Activated T-helper 1 cell treated with Interleukin-2 at 50 U/mL for 16 hours (primary cell): ENCODE results near the gene CCDC171.
"Not testable (repeated sequence)": the region's sequence is repeated elsewhere in the genome, so short reads cannot be mapped to it uniquely, and the experiment has no call there.

Experiments
- DNase-seq: peaks from one replicate; pipeline ENCODE4 v3.0.0-alpha.2; 2020; ENCODE audit warnings: low read depth

The CCDC171 gene

DNA sequence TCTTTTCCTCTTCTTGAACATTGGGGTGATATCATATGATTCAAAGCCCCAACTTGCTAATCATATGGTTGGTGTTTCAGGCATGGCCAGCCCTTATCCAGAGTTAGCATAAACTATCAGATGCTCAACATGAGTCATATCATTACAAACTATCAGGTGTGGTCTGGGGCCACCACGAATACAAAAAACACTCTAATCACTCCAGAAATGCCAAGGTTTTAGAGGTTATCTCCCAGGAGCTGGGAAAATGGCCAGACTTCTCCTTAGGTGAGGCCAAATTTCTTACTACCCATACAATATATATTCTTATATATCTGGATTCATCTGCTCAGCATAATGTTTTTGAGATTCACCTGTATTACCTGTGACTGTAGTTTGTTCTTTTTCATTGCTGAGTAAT, 210.5 kb downstream of the CCDC171 start:
- DNase-seq = no peak

DNA sequence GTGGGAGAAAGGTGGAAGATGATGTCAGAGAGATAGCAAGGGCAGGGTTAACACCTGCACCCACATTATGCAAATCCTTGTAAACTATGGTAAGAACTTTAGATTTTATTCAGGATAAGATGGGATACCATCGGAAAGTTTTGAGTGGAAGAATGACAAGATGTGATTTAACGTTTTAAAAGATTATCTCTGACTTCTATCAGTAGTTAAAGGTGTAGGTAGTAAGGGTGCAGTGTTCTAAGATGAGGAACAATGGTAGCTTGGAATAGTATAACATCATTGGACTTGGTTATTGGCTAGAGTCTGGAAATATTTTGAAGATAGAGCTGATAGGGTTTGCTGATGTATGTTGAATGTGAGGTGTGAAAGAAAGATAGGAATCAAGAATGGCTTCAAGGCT, 211.3 kb downstream of the CCDC171 start:
- no peak for DNase-seq

DNA sequence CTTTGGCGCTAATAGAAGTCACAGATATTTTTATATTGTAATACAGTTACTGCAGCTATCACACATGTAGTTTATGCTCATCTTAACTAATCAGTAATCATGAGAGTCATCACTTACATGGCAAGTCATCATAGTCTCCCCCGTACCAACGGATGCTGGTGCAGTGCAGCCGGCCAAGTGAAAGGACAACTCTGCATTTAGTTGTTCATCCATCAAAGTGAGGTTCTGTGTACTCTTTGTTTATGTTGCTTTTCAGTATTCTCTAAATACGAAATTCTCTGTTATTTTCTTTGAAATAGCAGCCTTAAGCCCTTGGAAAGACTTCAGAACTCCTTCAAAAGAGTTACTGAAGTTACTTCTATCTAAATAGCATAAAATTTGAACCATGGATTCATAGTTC, 216.7 kb downstream of the CCDC171 start:
- DNase-seq = no peak

DNA sequence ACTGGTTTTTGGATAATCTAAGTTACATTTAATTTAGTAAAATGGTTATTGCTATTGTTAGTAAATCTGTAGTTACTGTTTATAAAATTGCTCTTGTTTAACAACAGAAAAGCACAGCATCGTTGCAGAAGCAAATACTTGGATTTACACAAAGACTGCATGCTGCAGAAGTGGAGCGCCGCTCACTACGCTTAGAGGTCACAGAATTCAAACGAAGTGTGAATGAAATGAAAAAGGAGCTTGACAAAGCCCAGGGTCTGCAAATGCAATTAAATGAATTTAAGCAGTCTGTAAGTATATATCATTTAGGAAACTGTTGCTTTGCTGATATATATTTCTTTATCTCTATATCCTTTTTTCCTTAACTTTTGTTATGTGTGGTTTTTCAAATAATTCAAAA, 226.0 kb downstream of the CCDC171 start:
- DNase-seq = no peak

DNA sequence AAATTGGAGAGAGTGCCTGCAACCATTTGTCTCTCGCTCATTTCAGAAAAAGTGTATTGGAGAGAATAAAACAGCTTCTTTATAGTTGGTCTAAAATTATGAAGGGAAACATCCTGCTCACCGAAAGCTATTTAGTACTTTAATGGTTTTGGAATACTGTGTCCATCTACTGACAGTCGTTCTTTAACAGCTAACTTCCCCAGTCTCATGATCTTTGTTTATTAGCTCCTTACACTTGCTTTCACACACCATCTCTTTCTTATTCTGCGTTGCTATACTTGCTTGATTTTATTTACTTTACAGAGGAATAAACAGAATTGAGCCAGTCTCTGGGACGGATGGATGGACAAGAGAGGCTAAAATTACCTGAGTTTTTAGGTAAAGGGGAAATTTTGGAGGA, 229.3 kb downstream of the CCDC171 start:
- no peak for DNase-seq

DNA sequence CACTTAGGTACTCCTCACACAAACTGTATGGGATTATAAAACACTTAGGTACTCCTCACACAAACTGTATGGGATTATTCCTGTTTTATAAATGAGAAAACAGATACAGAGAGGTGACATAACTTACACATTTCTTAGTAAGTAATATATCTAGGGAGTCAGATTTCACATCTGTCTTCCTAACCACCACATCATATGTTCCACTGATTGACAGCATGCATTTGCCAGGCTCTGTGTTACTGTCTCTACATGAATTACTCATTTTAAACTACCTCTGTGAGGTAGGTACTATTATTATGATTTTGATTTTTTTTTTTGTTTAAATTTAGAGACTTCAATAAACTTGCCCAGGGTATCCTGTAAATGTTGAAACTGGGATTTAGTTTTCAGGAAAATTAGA, 232.7 kb downstream of the CCDC171 start:
- no peak for DNase-seq

DNA sequence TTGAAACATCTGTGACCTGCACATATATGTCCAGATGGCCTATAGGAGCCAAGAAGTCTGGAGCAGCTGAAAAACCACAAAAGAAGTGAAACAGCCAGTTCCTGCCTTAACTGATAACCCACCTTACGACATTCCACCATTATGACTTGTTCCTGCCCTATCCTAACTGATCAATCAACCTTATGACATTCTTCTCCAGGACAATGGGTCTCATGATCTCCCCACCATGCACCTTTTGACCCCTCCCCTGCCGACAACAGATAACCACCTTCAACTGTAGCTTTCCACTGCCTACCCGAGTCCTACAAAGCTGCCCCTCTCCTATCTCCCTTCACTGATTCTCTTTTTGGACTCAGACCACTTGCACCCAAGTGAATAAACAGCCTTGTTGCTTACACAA, 233.8 kb downstream of the CCDC171 start:
- DNase-seq = no peak

DNA sequence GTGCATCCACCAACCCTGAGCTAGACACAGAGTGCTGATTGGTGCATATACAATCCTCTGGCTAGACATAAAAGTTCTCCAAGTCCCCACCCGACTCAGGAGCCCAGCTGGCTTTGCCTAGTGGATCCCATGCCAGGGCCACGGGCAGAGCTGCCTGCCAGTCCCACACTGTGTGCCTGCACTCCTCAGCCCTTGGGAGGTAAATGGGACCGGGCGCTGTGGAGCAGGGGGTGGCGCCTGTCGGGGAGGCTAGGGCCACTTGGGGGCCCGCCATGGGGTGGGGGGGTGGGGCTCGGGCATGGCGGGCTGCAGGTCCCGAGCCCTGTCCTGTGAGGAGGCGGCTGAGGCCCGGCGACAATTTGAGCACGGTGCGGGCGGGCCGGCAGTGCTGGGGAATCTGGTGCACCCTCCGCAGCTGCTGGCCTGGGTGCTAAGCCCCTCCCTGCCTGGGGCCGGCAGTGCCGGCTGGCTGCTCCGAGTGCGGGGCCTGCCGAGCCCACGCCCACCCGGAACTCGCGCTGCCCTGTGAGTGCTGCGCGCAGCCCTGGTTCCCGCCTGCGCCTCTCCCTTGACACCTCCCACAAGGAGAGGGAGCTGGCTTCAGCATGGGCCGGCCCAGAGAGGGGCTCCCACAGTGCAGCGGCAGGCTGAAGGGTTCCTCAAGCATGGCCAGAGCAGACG, 257.5 kb downstream of the CCDC171 start:
- not testable (repeated sequence) for DNase-seq

DNA sequence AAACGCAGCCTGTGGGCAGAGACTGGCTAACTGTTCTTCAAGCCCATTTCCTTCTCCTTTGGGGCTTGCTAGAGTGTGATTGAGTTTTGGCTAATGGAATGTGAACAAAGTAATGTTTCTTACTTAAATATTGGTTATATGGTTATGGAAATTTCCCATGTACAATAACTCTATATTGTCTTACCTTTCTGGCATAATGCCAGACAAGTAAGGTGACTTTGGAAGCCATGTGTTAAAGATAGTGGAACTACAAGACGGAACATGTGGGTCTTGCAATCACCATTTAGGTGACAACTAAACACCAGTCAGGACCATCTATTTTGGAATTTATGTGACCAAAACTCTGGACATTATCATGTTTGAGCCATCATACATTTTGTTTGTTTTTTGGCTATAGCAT, 260.2 kb downstream of the CCDC171 start:
- DNase-seq = no peak

DNA sequence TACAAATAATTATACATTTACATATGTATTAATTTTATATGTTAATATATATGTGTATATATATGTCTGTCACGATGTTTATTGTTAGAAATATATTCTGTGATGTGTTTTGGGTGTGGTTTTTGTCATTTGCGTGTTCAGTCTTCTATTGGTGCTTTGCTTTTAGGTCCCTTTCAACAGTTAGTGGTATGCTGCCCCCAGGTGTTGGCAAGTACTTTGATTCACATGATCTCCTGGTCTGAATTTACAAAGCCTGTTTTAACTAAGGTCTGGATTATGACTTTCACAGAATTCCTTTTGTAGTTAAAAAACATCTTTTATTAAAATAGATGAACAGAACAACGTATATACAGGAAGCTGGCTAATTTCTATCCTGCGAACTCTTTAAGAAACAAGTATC, 271.5 kb downstream of the CCDC171 start:
- DNase-seq = no peak

DNA sequence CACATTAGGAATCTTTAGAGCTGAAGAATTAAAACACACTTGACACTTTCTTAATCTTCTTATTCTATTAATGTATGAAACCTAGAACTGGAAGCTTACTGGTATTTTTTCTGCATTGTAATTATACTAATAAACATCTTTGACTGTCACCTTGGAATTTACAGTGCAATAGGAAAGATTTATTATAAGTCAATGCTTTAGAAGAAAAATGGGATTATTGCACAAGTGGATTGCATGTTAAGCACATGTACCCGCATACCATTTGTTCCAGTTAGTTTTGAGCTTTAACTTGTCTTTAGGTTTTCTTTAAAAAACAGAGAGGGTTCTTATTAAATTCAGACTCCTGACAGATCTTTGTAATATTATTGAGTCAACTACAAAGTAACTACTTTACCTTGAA, 278.5 kb downstream of the CCDC171 start:
- no peak for DNase-seq

DNA sequence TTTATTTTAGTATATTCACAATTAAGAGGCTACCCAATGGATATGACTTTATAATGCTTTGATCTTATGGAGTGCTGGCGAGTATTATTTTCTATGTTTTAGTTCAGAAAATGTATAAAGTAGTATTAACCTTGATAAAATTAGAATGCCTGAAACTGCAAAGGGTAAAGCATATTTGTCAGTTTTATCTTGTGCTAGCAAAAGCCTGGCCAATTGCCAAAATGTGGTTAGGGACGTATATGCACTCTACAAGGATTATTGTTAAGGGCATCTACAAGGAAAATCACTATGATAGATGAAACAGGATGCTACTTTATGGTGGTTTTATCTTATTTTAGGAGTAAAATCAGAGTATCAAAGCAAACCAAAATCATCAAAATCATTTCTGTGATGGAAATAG, 281.7 kb downstream of the CCDC171 start:
- no peak for DNase-seq

DNA sequence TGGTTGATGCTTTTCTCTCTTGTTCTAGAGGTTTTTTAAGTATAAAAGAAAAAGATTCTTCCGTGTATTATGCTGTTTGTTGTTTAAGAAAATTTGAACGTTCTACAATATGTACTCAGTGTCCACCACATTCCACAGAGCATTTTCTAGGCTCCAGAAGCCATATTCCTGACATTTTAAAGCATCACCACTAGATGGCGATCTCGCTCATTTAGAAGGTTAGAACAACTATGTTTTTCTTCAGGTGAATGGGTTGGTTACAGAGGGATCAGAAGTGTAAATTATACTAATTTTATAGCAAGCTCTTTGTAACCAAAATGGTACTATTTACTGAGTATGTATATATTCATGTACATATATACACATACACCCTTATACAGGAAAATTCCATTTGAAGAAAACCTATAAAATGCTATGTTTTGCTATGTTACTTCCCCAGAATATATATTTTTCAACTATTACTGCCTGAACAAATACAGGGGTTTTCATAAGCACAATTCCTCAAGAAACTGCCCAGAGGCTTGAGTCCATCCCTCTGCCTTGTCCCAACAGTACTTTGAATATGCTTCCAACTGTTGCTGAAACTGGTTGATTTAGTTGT, 284.3 kb downstream of the CCDC171 start:
- no peak for DNase-seq

DNA sequence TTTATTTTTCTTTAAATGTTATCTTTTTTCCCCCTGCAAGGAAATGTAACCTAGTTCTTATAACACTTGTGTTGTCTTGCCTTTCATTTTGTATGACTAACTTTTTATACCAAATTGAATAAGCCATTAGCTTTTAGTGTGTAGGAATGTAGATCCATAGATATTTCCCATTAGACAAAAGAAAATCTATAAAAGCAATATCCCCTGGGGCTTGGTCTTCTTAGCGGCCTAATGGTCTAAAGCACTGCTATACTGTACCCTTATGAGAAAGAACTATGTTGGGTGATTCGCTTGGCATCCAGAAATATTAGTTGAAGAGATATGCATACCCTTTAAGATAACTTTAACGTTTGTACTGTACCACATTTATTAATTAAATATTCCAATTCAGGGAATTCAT, 289.2 kb downstream of the CCDC171 start:
- no peak for DNase-seq

DNA sequence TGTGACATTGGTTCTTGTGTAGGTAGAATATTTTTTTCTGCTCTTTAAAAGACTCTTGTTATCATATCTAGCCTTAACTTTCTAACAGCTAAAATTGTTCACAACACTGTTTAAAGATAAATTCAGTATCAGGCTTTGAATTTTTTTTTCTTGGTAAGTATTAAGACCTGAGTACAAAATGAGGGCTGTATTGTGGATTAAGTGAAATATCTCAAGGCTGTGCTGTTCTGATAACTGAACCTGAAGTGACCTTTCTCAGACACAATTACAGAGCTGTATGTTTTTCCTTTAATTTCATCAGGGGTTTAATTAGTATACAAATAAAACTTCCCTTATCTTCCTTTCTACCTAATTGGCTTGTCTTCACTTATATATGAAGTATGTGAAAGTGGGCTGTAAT, 290.5 kb downstream of the CCDC171 start:
- DNase-seq = no peak

DNA sequence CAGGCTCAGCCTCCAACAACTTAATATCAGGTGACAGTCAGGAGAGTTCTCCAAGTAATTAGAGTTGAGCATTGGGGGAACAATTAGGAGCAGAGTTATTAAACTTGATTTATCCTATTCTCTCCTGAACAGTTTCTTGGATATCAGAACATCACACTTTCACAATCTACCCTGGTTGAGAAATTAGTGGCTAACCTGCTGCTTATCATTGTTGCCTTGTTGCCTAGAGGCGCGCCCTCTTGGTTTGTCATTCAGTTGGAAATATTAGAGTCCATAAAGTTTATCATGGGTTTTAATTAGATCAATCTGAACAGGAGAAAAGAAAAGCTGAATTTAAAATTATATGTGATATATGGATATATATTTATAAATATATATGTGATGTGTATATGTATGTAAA, 291.1 kb downstream of the CCDC171 start:
- DNase-seq = no peak

DNA sequence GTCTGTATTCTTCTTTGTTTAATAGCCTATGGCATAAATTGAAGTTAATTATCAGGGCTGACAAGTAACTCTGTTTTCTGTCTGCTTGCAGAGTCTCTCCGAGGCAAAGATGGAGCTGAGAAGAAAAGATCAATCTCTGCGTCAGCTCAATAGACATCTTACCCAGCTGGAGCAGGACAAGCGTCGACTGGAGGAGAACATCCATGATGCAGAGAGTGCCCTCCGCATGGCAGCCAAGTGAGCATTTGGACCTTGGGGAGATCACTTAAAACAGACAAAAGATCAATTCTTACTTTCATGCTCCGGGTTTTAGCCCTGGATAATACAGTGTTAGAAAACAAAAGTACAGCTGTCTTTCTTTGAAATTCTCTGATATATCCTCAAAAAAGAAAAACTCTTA, 293.8 kb downstream of the CCDC171 start:
- DNase-seq = no peak

DNA sequence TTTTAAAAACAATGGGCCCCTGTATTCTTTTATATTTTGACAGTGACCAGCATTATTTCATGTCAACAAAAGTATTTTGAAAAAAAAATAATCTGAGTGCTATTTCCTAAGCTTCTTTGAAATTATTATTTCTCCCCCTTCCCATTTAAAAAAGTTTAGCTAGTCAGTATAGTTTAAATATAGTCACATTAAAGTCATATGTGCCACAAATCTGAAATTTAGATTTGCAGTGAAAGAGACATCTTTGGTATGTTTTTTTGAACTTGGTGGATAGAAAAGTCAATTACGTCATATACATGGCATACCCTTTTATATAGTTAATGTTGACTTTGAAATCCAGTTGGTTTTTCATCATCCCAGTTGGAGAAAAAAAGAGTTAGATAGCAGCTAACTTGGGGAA, 297.0 kb downstream of the CCDC171 start:
- no peak for DNase-seq

DNA sequence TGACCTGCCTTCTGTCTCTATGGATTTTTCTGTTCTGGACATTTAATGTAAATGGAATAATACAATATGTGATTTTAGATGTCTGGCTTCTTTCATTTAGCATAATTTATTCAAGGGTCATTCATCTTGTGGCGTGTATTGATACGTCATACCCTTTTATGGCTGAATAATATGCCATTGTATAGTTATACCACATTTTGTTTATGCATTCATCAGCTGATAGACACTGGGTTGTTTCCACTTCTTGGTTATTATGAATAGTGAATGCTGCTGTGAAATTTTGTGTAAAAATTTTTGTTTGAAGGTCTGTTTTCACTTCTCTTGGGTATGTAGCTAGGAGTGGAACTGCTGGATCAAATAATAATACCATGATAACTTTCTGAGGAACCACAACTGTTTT, 298.9 kb downstream of the CCDC171 start:
- no peak for DNase-seq

DNA sequence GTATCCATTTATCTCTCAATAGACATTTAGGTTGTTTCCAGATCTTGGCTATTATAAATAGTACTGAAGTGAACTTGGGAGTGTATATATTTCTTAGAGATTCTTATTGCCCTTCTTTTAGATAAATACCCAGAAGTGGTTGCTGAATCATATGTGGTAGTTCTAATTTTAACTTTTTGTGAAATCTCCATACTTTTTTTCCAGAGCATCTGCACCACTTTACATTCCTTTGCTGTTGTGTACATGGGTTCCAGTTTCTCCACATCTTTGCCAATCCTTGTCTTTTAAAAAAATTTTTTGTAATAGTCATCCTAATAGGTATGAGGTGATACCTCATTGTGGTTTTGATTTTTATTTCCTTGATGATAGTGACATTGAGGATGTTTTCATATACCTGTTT, 303.7 kb downstream of the CCDC171 start:
- DNase-seq = no peak

DNA sequence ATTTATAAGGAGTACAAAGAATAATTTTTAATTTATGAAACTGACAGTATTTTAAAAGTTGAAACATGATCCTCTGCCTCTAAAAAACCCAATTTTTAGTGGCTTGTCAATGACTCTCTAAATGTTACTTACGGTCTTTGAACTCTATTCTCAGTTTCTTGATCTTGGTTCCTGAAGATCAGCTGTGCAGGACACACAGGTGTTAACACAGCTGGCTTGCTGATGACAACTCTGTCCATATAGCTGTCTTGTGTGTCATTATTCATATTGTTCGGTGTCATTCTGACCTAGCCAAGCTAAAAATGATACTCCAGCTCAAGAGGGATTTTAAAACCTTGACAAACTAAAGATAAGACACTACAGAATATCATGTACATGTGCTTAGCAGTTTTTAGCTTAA, 314.5 kb downstream of the CCDC171 start:
- DNase-seq = no peak

DNA sequence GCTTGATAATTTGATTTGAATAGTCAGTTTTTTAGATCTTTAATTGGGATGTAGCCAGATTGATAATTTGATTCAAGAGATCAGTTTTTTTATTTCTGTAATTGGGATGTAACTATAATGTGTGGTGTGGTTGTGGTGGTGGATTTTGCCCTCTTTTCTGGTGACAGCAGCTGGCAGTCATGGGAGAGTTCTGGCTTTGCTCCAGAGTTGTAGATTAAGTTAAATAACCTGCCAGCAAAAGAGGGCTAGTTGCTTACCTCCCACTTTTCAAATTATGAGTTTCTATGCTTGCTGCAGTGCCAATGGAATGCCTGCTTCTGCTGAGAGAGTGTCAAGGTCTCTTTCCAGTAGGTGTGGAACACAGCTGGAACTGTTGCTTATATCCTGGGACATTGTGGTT, 315.1 kb downstream of the CCDC171 start:
- no peak for DNase-seq

DNA sequence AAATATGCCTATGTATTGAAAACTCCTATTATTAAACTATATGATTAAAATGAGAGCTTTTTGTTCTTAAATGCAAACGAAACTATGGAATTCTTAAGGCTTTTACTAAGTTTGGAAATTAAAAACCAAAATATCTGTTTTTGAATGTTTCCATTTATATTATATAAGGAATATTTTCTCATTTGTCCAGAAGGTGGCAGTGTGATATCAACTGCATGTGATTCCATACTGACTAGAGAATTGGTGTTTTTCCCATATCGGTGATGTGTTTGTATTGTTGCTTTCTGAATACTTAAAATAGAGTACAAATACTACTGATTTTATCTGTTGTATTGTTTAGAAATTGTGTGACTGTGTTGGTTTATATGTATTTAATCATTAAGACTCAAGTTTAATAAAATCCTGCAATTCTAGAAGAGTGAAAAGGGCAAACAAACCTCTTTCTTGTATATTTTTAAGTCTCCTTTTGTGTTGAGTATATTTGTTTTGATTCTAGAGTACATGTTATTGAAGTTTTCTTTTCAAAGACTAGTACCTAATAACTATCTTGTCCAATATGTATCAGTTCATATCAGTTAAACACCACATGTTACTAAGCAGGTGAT, 320.8 kb downstream of the CCDC171 start:
- DNase-seq = no peak

DNA sequence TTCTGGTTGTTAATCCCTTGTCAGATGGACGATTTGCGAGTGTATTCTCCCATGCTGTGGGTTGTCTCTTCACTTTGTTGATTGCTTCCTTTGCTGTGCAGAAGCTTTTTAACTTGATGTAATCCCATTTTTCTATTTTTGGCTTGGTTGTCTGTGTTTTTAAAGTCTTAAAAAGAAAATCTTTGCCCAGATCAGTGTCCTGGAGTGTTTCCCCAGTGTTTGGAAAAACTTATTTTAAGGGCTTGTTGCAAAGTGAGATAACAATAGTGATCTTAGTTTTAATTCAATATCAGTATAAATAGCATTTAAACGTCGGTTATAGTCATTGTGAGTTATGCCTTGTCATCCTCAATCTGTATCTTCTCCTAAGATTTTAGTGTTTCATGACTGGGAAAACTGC, 329.5 kb downstream of the CCDC171 start:
- DNase-seq = no peak
